ENCODE measurements around the gene PPIP5K2.

The PPIP5K2 gene

GRCh38 chr5:103102234-103102633 is 17.9 kb upstream of the PPIP5K2 start:
- Histone ChIP-seq H3K27ac (replicated peaks; ENCODE audit: low read length) (no peak overlapping the region), H4K8ac (ENCODE audit: low read depth, low read length) (no peak overlapping the region), H3K4me2 (ENCODE audit: insufficient read depth, low read length, poor library complexity, severe bottlenecking) (no peak overlapping the region), H3K36me3 (replicated peaks in 1 of 2; ENCODE audit: control insufficient read depth in 2 of 2, insufficient read depth in 2 of 2, low read length in 2 of 2) (peaks cover 0 to 40% of the 10 kb centered on the region in 2 donors), H2BK15ac (ENCODE audit: low read length) (no peak overlapping the region), H3K14ac (ENCODE audit: low read length) (no peak overlapping the region), H3K4me3 (ENCODE audit: low read length in 2 of 2) (no peak overlapping the region), H2BK120ac (ENCODE audit: low read depth, low read length) (no peak overlapping the region), H3K4ac (ENCODE audit: low read length) (no peak overlapping the region), H2AK5ac (ENCODE audit: low read depth, low read length) (no peak overlapping the region), H3K9me3 (replicated peaks in 1 of 2; ENCODE audit: control insufficient read depth in 2 of 2, insufficient read depth in 1 of 2, low read depth in 1 of 2, low read length in 2 of 2) (no peaks in the 10 kb centered on the region), H3K23ac (ENCODE audit: low read depth, low read length, poor library complexity) (no peak overlapping the region), H4K91ac (ENCODE audit: low read depth, low read length, poor library complexity) (no peak overlapping the region), H3K9ac (ENCODE audit: low read depth, low read length, poor library complexity) (no peak overlapping the region), H3K4me1 (ENCODE audit: control insufficient read depth in 2 of 2, insufficient read depth in 1 of 2, low read depth in 1 of 2, low read length in 2 of 2) (no peaks in the 10 kb centered on the region), H2AFZ (ENCODE audit: low read length) (no peak overlapping the region), H2BK12ac (ENCODE audit: low read length) (no peak overlapping the region), H3K27me3 (ENCODE audit: control insufficient read depth in 3 of 3, insufficient read depth in 3 of 3, low read depth in 1 of 3, low read length in 3 of 3) (no peaks in the 10 kb centered on the region), H3K79me1 (ENCODE audit: low read depth, low read length) (no peaks in the 10 kb centered on the region), H3K18ac (ENCODE audit: low read length) (no peak overlapping the region), H2BK5ac (ENCODE audit: low read length) (no peak overlapping the region)
- no CpG with 5 or more reads among the region's 1 CpG for WGBS, 2 donors (ENCODE audit: extremely low coverage in 2 of 2, insufficient read length in 2 of 2, insufficient replicate concordance in 1 of 2)
- no peak for DNase-seq (ENCODE audit: low spot score)

- no peak overlapping the region for H2BK12ac ChIP-seq (ENCODE audit: low read length)
- H4K91ac ChIP-seq (ENCODE audit: low read depth, low read length, poor library complexity), result no peak overlapping the region
- no peak overlapping the region for H2BK5ac ChIP-seq (ENCODE audit: low read length)
- H3K9ac ChIP-seq (ENCODE audit: low read depth, low read length, poor library complexity), result no peak overlapping the region
- H4K8ac ChIP-seq (ENCODE audit: low read depth, low read length), result no peak overlapping the region
- DNase-seq (ENCODE audit: low spot score), result no peak
- peaks cover 0 to 27% of the 10 kb centered on the region in 2 donors for H3K36me3 ChIP-seq (replicated peaks in 1 of 2; ENCODE audit: control insufficient read depth in 2 of 2, insufficient read depth in 2 of 2, low read length in 2 of 2)
- H3K23ac ChIP-seq (ENCODE audit: low read depth, low read length, poor library complexity), result no peak overlapping the region
- H3K9me3 ChIP-seq (replicated peaks in 1 of 2; ENCODE audit: control insufficient read depth in 2 of 2, insufficient read depth in 1 of 2, low read depth in 1 of 2, low read length in 2 of 2), result peaks cover 0 to 4% of the 10 kb centered on the region in 2 donors
- no peak overlapping the region for H3K4me3 ChIP-seq (ENCODE audit: low read length in 2 of 2)
- H2AK5ac ChIP-seq (ENCODE audit: low read depth, low read length), result no peak overlapping the region
- no peak overlapping the region for H3K18ac ChIP-seq (ENCODE audit: low read length)
- no peaks in the 10 kb centered on the region for H3K27me3 ChIP-seq (ENCODE audit: control insufficient read depth in 3 of 3, insufficient read depth in 3 of 3, low read depth in 1 of 3, low read length in 3 of 3)
- no peak overlapping the region for H2AFZ ChIP-seq (ENCODE audit: low read length)
- no peak overlapping the region for H3K4ac ChIP-seq (ENCODE audit: low read length)
- H3K79me1 ChIP-seq (ENCODE audit: low read depth, low read length), result no peaks in the 10 kb centered on the region
- no peaks in the 10 kb centered on the region for H3K4me1 ChIP-seq (ENCODE audit: control insufficient read depth in 2 of 2, insufficient read depth in 1 of 2, low read depth in 1 of 2, low read length in 2 of 2)
- H3K4me2 ChIP-seq (ENCODE audit: insufficient read depth, low read length, poor library complexity, severe bottlenecking), result no peak overlapping the region
- WGBS, 2 donors (ENCODE audit: extremely low coverage in 2 of 2, insufficient read length in 2 of 2, insufficient replicate concordance in 1 of 2), result no CpG with 5 or more reads among the region's 2 CpGs
- no peak overlapping the region for H2BK120ac ChIP-seq (ENCODE audit: low read depth, low read length)
- H2BK15ac ChIP-seq (ENCODE audit: low read length), result no peak overlapping the region
- no peak overlapping the region for H3K27ac ChIP-seq (replicated peaks; ENCODE audit: low read length)
- H3K14ac ChIP-seq (ENCODE audit: low read length), result no peak overlapping the region
Measured at GRCh38 chr5:103108086-103108485, 12.0 kb upstream of the PPIP5K2 start.

DNA sequence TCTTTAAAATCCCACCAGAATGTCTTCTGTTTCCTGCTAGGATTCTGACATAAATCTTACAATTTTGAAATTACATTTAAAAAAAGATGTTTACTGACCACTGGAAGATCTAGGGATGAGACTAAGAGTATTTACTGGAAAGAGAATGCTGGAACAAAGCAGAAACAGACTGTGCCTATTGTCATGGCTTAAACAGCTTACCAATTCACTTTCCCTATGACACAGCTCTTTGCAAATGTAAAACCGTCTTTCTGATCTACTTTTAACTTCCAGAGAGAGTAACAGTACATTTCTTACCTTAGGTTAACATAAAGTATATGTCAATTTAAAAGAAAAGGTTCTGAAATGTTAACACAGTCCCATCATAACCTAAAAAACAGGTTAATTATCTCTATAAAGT is 10.8 kb upstream of the PPIP5K2 start:
- Histone ChIP-seq H3K18ac (ENCODE audit: low read length) (no peak overlapping the region), H2BK12ac (ENCODE audit: low read length) (no peak overlapping the region), H4K8ac (ENCODE audit: low read depth, low read length) (no peak overlapping the region), H3K4ac (ENCODE audit: low read length) (no peak overlapping the region), H3K4me2 (ENCODE audit: insufficient read depth, low read length, poor library complexity, severe bottlenecking) (no peak overlapping the region), H3K9ac (ENCODE audit: low read depth, low read length, poor library complexity) (no peak overlapping the region), H3K14ac (ENCODE audit: low read length) (no peak overlapping the region), H3K23ac (ENCODE audit: low read depth, low read length, poor library complexity) (no peak overlapping the region), H2BK15ac (ENCODE audit: low read length) (no peak overlapping the region), H2BK120ac (ENCODE audit: low read depth, low read length) (no peak overlapping the region), H3K27me3 (ENCODE audit: control insufficient read depth in 3 of 3, insufficient read depth in 3 of 3, low read depth in 1 of 3, low read length in 3 of 3) (no peaks in the 10 kb centered on the region), H3K9me3 (replicated peaks in 1 of 2; ENCODE audit: control insufficient read depth in 2 of 2, insufficient read depth in 1 of 2, low read depth in 1 of 2, low read length in 2 of 2) (peaks cover 0 to 4% of the 10 kb centered on the region in 2 donors), H2AK5ac (ENCODE audit: low read depth, low read length) (no peak overlapping the region), H3K27ac (replicated peaks; ENCODE audit: low read length) (no peak overlapping the region), H3K79me1 (ENCODE audit: low read depth, low read length) (no peaks in the 10 kb centered on the region), H2AFZ (ENCODE audit: low read length) (no peak overlapping the region), H3K4me1 (ENCODE audit: control insufficient read depth in 2 of 2, insufficient read depth in 1 of 2, low read depth in 1 of 2, low read length in 2 of 2) (no peaks in the 10 kb centered on the region), H3K36me3 (replicated peaks in 1 of 2; ENCODE audit: control insufficient read depth in 2 of 2, insufficient read depth in 2 of 2, low read length in 2 of 2) (peaks cover 0 to 21% of the 10 kb centered on the region in 2 donors), H3K4me3 (ENCODE audit: low read length in 2 of 2) (no peak overlapping the region), H2BK5ac (ENCODE audit: low read length) (no peak overlapping the region), H4K91ac (ENCODE audit: low read depth, low read length, poor library complexity) (no peak overlapping the region)
- no peak for DNase-seq (ENCODE audit: low spot score)
- WGBS, 2 donors (ENCODE audit: extremely low coverage in 2 of 2, insufficient read length in 2 of 2, insufficient replicate concordance in 1 of 2), result no CpG with 5 or more reads among the region's 1 CpG

- Histone ChIP-seq H3K9me3 (replicated peaks in 1 of 2; ENCODE audit: control insufficient read depth in 2 of 2, insufficient read depth in 1 of 2, low read depth in 1 of 2, low read length in 2 of 2) (peaks cover 0 to 4% of the 10 kb centered on the region in 2 donors), H3K14ac (ENCODE audit: low read length) (no peak overlapping the region), H3K23ac (ENCODE audit: low read depth, low read length, poor library complexity) (no peak overlapping the region), H4K8ac (ENCODE audit: low read depth, low read length) (no peak overlapping the region), H2BK15ac (ENCODE audit: low read length) (no peak overlapping the region), H3K79me1 (ENCODE audit: low read depth, low read length) (no peaks in the 10 kb centered on the region), H2BK12ac (ENCODE audit: low read length) (no peak overlapping the region), H3K4me3 (ENCODE audit: low read length in 2 of 2) (no peak overlapping the region), H4K91ac (ENCODE audit: low read depth, low read length, poor library complexity) (no peak overlapping the region), H3K4me2 (ENCODE audit: insufficient read depth, low read length, poor library complexity, severe bottlenecking) (no peak overlapping the region), H3K4ac (ENCODE audit: low read length) (no peak overlapping the region), H3K27ac (replicated peaks; ENCODE audit: low read length) (no peak overlapping the region), H3K27me3 (ENCODE audit: control insufficient read depth in 3 of 3, insufficient read depth in 3 of 3, low read depth in 1 of 3, low read length in 3 of 3) (no peaks in the 10 kb centered on the region), H2AK5ac (ENCODE audit: low read depth, low read length) (no peak overlapping the region), H2BK5ac (ENCODE audit: low read length) (no peak overlapping the region), H3K4me1 (ENCODE audit: control insufficient read depth in 2 of 2, insufficient read depth in 1 of 2, low read depth in 1 of 2, low read length in 2 of 2) (no peaks in the 10 kb centered on the region), H3K9ac (ENCODE audit: low read depth, low read length, poor library complexity) (no peak overlapping the region), H2AFZ (ENCODE audit: low read length) (no peak overlapping the region), H3K18ac (ENCODE audit: low read length) (no peak overlapping the region), H2BK120ac (ENCODE audit: low read depth, low read length) (no peak overlapping the region), H3K36me3 (replicated peaks in 1 of 2; ENCODE audit: control insufficient read depth in 2 of 2, insufficient read depth in 2 of 2, low read length in 2 of 2) (peaks cover 0 to 13% of the 10 kb centered on the region in 2 donors)
- WGBS, 2 donors (ENCODE audit: extremely low coverage in 2 of 2, insufficient read length in 2 of 2, insufficient replicate concordance in 1 of 2), result no CpG with 5 or more reads among the region's 2 CpGs
- DNase-seq (ENCODE audit: low spot score), result no peak
Measured at GRCh38 chr5:103110403-103110802, 9.7 kb upstream of the PPIP5K2 start.

Measured in neuronal stem cell (in vitro differentiated cells).